Caco-2 (cell line): ENCODE data around the gene SAXO2. TPM values are rescaled to one million over a fixed set of nuclear protein-coding genes. Genes with fewer than 3 reads are reported as not detected.

ENCODE experiments used
- BruUV-seq: library from RNA; stranded (reverse); fragments of 400-500 nt; replicated peaks from 2 replicates; lab custom pipeline; 2021; lab: Mats Ljungman, UMichigan
- CTCF ChIA-PET: fragments of 300-600 bp; sonication (Branson Sonifier 250); formaldehyde crosslinking; loops from one replicate; lab custom pipeline; 2022; ENCODE audit warnings: antibody characterized with exemption; lab: Charles Lee
- POLR2A ChIA-PET: fragments of 300-600 bp; sonication (Branson Sonifier 250); formaldehyde crosslinking; loops from one replicate; lab custom pipeline; 2022; ENCODE audit warnings: antibody characterized with exemption; lab: Charles Lee
- DNase-seq, 2 experiments: peaks; one replicate each; pipeline versions ENCODE4 v3.0.0 to v3.0.0-alpha.2; 2020 to 2022
- H3K27me3 ChIP-seq: replicated peaks from 2 replicates; pipeline ENCODE4 v1.6.0; 2011; ENCODE audit warnings: low read length; ENCODE audit not compliant: control insufficient read depth, insufficient read depth
- H3K36me3 ChIP-seq: 2 replicates; pipeline ENCODE4 v1.5.1; 2011; ENCODE audit warnings: low read length; ENCODE audit not compliant: control insufficient read depth, insufficient read depth
- H3K4me1 ChIP-seq: fragments of 250-450 bp; sonication (Bioruptor Pico); 2 replicates; pipeline ENCODE4 v1.5.1; 2020; ENCODE audit warnings: mild to moderate bottlenecking
- H3K4me3 ChIP-seq: 2 replicates; pipeline ENCODE4 v1.5.1; 2011; ENCODE audit warnings: low read depth, mild to moderate bottlenecking, control low read depth, low read length
- H3K9me3 ChIP-seq: fragments of 250-450 bp; sonication (Bioruptor Pico); 2 replicates; pipeline ENCODE4 v1.5.1; 2020; ENCODE audit warnings: mild to moderate bottlenecking, moderate library complexity
- H3K27ac Mint-ChIP-seq: one replicate; pipeline ENCODE4 v1.8.0; 2022; ENCODE audit warnings: mixed read lengths; ENCODE audit not compliant: unreplicated experiment
- H3K27me3 Mint-ChIP-seq: one replicate; pipeline ENCODE4 v1.8.0; 2022; ENCODE audit warnings: mixed read lengths; ENCODE audit not compliant: insufficient read depth, unreplicated experiment
- H3K36me3 Mint-ChIP-seq: one replicate; pipeline ENCODE4 v1.8.0; 2022; ENCODE audit warnings: mild to moderate bottlenecking, mixed read lengths; ENCODE audit not compliant: insufficient read depth, unreplicated experiment
- H3K4me1 Mint-ChIP-seq: one replicate; pipeline ENCODE4 v1.8.0; 2022; ENCODE audit warnings: low read depth, mixed read lengths; ENCODE audit not compliant: unreplicated experiment
- H3K4me3 Mint-ChIP-seq: one replicate; pipeline ENCODE4 v1.8.0; 2022; ENCODE audit warnings: mild to moderate bottlenecking, moderate library complexity, mixed read lengths; ENCODE audit not compliant: unreplicated experiment
- H3K9me3 Mint-ChIP-seq: one replicate; pipeline ENCODE4 v1.8.0; 2022; ENCODE audit warnings: mixed read lengths; ENCODE audit not compliant: unreplicated experiment
- CTCF ChIP-seq, 2 experiments: fragments of 200-600 bp in 1 of 2; IDR thresholded peaks; 1 replicate in 1 of 2; 2 replicates in 1 of 2; pipeline versions ENCODE4 v1.5.1 to v1.8.0; 2011 to 2022; ENCODE audit warnings: antibody characterized with exemption in 1 of 2, control low read depth in 1 of 2, inconsistent platforms in 1 of 2, low read depth in 1 of 2, low read length in 1 of 2, mild to moderate bottlenecking in 1 of 2, moderate library complexity in 1 of 2; ENCODE audit not compliant: insufficient read depth in 1 of 2, severe bottlenecking in 1 of 2, unreplicated experiment in 1 of 2
- intact Hi-C: fragments of 100-400 bp; cut with micrococcal nuclease; formaldehyde crosslinking; loops from one replicate; pipeline ENCODE4 v1.10.0; 2022; ENCODE audit not compliant: unreplicated experiment
- total RNA-seq: library from RNA; stranded (reverse); gene quantifications from 2 replicates; pipeline ENCODE4 v1.2.3, GENCODE V29; 2022

The SAXO2 gene
- total RNA-seq, 1 experiment from 2014 or later, result 0.61 TPM

GRCh38 chr15:82292271-82292670 is 29.7 kb downstream of the SAXO2 start:
- no peak for TF ChIP-seq CTCF (IDR thresholded peaks at IDR 0.05; ENCODE audit: insufficient read depth in 1 of 2, low read depth in 1 of 2, low read length in 1 of 2, severe bottlenecking in 1 of 2, unreplicated experiment in 1 of 2)
- no TSS peak for BruUV-seq
- H3K27me3 ChIP-seq, result no peaks in the 10 kb centered on the region
- Mint-ChIP-seq H3K36me3 (no peaks in the 10 kb centered on the region), H3K4me3 (no peak overlapping the region), H3K27ac (no peak overlapping the region), H3K9me3 (no peaks in the 10 kb centered on the region), H3K4me1 (no peaks in the 10 kb centered on the region), H3K27me3 (no peaks in the 10 kb centered on the region)
- no peaks in the 10 kb centered on the region for H3K9me3 ChIP-seq
- intact Hi-C loops, result no loop called here
- no peak overlapping the region for H3K4me3 ChIP-seq
- no peak for DNase-seq
- no peaks in the 10 kb centered on the region for H3K4me1 ChIP-seq
- no peaks in the 10 kb centered on the region for H3K36me3 ChIP-seq
- ChIA-PET CTCF (no interaction called here), POLR2A (no interaction called here)

GRCh38 chr15:82294061-82294690 is 31.6 kb downstream of the SAXO2 start:
- H3K36me3 ChIP-seq, result no peaks in the 10 kb centered on the region
- intact Hi-C loops, result no loop called here
- H3K4me3 Mint-ChIP-seq, result no peak overlapping the region
- H3K27me3 Mint-ChIP-seq, result no peaks in the 10 kb centered on the region
- no peaks in the 10 kb centered on the region for H3K36me3 Mint-ChIP-seq
- CTCF ChIA-PET, result no interaction called here
- H3K4me3 ChIP-seq, result no peak overlapping the region
- no TSS peak for BruUV-seq
- no peaks in the 10 kb centered on the region for H3K27me3 ChIP-seq
- H3K9me3 Mint-ChIP-seq, result no peaks in the 10 kb centered on the region
- no peaks in the 10 kb centered on the region for H3K9me3 ChIP-seq
- H3K27ac Mint-ChIP-seq, result no peak overlapping the region
- H3K4me1 ChIP-seq, result no peaks in the 10 kb centered on the region
- POLR2A ChIA-PET, result no interaction called here
- H3K4me1 Mint-ChIP-seq, result no peaks in the 10 kb centered on the region
- TF ChIP-seq CTCF (IDR thresholded peaks at IDR 0.05; ENCODE audit: insufficient read depth in 1 of 2, low read depth in 1 of 2, low read length in 1 of 2, severe bottlenecking in 1 of 2, unreplicated experiment in 1 of 2), result no peak
- no peak for DNase-seq

GRCh38 chr15:82297546-82297945 is 34.9 kb downstream of the SAXO2 start:
- Mint-ChIP-seq H3K36me3 (no peaks in the 10 kb centered on the region), H3K4me3 (no peak overlapping the region), H3K9me3 (no peaks in the 10 kb centered on the region), H3K27ac (no peak overlapping the region), H3K4me1 (no peaks in the 10 kb centered on the region), H3K27me3 (no peaks in the 10 kb centered on the region)
- DNase-seq, result no peak
- H3K4me3 ChIP-seq, result no peak overlapping the region
- POLR2A ChIA-PET, result no interaction called here
- H3K9me3 ChIP-seq, result no peaks in the 10 kb centered on the region
- H3K36me3 ChIP-seq, result no peaks in the 10 kb centered on the region
- H3K4me1 ChIP-seq, result no peaks in the 10 kb centered on the region
- CTCF ChIA-PET, result no interaction called here
- intact Hi-C loops, result no loop called here
- BruUV-seq, result no TSS peak
- no peaks in the 10 kb centered on the region for H3K27me3 ChIP-seq
- TF ChIP-seq CTCF (IDR thresholded peaks at IDR 0.05; ENCODE audit: insufficient read depth in 1 of 2, low read depth in 1 of 2, low read length in 1 of 2, severe bottlenecking in 1 of 2, unreplicated experiment in 1 of 2), result no peak
